Endothelial cell of hepatic sinusoid (primary cell): ENCODE results near the gene XPO4.

Source experiments
- in situ Hi-C: cut with HindIII; loops from 2 replicates; pipeline ENCODE4 v1.10.0; 2017; ENCODE audit warnings: low sequenced_read_pairs

Gene XPO4

DNA sequence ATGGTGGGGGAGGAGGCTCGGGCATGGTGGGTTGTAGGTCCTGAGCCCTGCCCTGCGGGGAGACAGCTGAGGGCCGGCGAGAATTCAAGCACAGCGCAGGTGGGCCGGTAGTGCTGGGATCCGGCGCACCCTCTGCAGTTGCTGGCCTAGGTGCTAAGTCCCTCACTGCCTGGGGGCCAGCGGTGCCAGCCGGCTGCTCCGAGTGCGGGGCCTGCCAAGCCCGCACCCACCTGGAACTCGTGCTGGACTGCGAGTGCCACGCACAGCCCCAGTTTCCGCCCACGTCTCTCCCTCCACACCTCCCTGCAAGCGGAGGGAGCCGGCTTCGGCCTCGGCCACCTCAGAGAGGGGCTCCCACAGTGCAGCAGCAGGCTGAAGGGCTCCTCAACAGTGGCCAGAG, 162.5 kb downstream of the XPO4 start:
- in situ Hi-C loops, result no loop called here

DNA sequence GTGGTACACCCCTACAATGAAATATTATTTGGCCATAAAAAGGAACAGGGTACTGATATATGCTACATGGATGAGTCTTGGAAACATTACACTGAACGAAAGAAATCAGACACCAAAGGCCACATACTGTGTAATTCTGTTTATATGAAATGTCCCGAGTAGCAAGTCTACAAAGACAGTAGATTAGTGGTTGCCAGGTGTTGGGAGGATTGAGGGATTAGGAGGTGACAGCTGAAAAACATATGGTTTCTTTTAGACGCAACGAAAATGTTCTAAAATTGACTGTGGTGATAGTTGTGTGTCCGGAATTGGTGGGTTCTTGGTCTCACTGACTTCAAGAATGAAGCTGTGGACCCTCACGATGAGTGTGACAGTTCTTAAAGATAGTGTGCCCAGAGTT, 163.9 kb downstream of the XPO4 start:
- in situ Hi-C loops, result no loop called here

DNA sequence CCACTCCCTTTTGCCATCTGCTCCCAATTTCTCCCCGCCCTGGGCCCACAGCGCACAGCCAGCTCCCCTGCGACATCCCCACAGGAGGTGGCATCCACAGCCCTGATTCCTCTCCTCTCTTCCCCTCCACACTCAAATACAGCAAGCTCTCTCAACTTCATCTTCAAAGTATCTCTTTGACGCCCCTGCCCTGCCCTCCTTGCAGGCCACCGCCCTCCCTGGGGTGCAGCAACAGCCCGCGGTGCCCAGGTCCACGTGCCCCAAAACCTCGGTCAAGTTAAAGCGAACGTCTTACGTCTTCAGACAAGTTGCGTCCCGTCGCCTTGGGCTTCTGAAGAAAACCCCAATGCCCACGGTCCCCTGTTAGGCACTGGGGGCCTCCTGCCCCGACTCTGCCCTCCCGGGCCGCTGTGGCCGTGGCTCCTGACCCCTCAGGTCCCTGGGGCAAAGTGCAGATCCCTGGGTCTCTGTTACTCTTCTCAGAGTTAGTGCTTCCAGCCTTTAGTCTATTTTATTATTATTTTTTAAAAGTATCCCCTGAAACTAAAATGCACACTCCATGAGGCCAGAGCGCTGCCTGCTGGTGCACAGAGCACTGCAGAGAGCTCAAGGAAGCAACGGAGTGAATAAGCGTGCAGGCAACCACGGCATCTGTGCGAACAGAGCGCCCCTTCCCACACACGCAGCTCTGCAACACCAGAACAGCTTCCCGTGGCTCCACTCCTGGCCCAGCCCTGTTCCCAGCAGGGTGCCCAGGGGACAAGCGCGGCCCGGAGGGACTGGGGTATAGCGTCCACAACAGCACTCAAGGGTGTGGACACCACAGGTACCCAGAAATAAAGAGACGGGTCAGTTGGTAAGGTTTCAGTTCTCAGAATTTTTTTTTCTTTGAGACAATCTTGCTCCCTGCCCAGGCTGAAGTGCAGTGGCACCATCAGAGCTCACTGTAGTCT, 172.6 kb downstream of the XPO4 start:
- in situ Hi-C loops, result no loop called here

DNA sequence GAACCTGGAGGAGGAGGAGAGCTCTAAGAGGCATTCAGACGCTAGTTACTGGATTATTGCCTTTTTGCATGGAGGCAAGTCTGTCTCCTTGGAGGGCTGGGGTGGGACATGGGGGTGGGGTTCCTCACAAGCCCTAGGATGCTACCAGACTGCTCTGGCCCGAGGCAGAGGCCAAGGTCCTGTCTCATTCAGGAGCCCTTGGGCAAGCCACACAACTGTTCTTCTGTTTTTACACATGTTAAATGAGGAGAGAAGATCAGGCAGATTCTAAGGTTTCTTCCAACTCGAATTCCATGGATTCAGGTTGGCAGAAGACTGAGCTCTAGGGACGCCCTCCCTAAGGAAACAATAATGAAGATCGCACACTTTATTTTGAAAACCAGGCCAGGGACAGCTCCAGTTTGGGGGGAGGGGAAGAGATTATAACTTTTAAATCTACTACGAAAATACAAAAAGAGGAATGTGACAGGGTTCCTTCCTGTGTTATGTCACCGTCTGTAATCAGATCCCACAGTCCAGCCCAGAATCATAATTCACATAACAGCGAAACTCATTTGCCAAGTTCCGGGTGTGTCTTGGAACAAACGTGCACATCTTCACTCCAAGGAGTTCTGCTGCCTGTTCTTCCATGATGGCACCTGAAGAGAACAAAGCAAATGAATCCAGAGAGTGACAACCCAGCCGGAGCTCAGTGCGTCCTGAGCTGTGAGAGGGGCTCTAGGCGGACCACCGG, 173.8 kb downstream of the XPO4 start:
- in situ Hi-C loops, result no loop called here

DNA sequence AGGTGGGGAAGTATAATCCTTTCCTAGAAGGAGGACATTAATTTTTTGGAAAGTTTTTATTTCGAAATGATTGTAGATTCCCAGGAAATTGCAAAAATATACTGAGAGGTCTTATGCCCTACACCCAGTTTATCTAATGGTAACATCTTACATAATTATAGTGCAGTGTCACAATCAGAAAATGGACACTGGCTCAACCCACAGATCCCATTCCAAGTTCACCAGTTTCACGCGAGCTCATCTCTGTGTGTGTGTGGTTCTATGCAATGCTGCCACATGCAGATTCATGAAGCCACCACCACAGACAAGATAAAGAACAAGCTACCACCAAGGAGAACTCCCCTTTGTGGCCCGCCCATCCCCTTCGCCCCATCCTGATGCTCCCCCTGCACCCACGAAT, 174.7 kb downstream of the XPO4 start:
- in situ Hi-C loops, result no loop called here
